Stimulated activated CD4-positive, alpha-beta T cell treated with anti-CD3 and anti-CD28 coated beads, Interleukin-15, amount 100 ng/mL, for 1 hour (primary cell): ENCODE results near the gene SH3GLB2.
"Not testable (repeated sequence)": the region's sequence is repeated elsewhere in the genome, so short reads cannot be mapped to it uniquely, and the experiment has no call there.

Experiments used
- DNase-seq, 2 donors: peaks; one replicate each; pipeline ENCODE4 v3.0.0-alpha.2; 2020; ENCODE audit warnings: low read depth in 1 of 2, low spot score in 1 of 2

SH3GLB2 gene

DNA sequence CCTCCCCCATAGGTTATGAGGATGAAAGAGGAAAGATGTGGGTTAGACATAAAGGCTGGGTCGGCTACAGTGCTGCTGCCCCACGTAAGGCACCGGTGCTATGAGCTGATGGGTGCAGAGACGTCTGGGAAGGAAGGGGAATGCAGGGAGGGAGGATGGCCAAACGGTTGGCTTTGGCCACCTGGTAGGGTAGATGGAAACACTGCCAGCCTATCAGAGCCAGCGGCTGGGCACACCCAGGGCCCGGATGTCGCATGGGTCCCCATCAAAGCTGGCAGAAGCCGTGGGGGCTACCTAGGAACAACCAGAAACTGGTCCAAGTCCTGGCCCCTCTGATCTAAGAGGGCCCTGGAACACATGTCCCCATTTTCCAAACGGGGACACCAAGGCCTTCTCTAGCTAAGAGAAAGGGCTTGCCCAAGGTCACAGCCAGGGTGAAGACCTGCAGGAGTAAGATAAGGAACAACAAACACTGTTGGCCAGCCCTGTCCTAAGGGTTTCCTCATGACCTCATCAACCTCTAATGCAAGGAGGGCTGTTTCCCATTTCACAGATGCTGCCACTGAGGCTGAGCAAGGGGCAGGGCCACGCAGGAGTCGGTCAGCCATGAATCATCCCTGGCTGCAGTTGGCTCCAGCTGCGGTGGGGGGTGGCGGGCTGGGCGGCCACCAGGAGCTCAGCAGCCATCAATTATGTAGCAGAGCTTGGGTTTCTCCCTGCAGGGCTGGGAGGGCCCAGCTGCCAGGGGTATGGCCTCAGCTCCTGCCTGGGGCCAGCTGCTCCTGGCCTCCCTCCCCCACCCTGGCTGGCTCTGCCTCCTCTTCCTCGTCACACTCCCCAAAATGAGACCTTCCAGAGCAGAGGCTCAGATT, 4.9 kb downstream of the SH3GLB2 start:
- DNase-seq: no peak

- no peak for DNase-seq
Observed at GRCh38 chr9:129022037-129022436, 6.1 kb downstream of the SH3GLB2 start.

- no peak for DNase-seq
Observed at GRCh38 chr9:129021091-129021490, 7.0 kb downstream of the SH3GLB2 start.

GRCh38 chr9:129014608-129015007, 13.5 kb downstream of the SH3GLB2 start:
- DNase-seq: no peak

DNA sequence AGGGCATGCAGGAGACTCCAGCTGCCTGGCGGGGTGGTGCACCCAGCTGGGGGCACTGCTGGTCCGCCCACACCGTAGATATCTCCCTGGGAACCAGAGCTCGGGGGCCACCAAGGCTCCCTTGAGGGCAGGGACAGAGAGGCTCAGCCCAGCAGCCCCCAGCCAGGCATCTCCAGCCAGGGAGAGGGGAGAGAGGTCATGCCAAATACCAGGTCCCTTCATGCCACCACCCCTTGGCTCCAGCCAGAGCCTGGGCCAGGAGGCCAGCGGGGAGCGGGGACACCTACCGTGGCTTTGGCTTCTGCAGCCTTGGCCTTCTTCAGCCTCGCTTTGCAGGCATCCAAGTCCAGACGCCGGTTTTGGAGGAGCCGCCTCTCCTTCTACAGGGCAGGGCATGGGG, 14.0 kb downstream of the SH3GLB2 start:
- DNase-seq: no peak

DNA sequence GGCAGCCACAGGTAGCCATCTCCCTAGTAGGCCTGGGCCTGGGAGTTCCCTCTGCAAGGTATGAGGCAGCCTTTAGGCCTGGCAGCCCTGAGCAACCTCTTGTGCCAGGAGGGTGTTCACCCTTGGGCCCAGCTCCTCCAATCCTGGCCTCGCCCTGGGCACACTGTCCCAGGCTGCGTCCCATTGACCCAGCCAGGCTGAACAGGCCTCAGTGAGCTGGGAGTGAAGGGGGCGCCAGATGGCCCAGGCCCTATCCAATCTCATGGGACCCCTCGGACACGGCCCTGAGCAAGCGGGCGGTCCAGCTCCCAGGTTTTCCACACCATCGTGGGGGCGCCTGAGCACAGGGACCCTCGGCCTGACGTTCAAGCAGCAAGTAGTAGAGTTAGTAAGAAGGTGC, 14.5 kb downstream of the SH3GLB2 start:
- DNase-seq: no peak

DNA sequence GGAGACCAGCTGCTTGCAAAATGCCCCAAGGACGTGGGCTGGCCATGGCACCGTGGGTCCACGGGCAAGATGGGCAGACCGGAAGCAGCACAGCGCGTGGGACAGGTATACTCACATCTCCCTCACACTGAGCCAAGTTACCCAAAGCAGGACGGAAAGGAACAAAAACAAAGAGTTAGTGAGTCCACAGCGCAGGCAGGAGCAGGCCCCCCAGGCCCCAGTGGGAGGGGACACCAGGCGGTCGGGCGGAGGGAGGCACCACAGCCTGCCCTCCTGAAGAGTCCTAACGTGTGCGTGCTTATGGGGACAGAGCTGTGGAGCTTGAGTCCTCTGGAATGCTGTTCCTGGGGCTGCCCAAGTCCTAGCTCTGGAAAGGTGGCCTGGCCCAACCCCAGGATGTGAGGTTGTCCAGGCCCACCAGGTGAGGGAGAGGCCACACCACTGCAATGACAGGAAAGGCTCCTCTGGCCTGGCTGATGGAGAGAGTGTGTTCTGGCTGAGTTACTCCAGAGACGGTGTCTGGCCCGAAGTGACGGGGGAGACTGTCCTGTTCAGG, 15.2 kb downstream of the SH3GLB2 start:
- no peak for DNase-seq

DNA sequence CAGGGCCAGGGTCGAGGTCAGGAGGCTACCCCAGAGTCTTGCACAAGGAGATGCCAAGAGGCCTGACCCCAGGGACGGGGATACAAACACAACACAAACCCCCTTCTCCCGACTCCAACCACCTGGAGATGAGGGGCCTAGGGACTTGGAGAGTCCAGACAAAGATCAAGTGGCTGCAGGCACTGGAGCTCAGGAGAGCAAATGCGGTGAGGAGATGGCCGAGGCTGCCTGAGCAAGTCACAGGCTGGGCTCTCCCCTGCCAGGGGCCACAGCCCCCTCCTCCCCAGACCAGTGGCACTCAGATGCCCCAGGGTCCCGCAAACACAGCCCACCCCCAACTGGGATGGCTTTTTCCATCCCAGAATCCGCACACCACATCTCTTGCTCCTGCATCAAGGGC, 15.8 kb downstream of the SH3GLB2 start:
- no peak for DNase-seq

DNA sequence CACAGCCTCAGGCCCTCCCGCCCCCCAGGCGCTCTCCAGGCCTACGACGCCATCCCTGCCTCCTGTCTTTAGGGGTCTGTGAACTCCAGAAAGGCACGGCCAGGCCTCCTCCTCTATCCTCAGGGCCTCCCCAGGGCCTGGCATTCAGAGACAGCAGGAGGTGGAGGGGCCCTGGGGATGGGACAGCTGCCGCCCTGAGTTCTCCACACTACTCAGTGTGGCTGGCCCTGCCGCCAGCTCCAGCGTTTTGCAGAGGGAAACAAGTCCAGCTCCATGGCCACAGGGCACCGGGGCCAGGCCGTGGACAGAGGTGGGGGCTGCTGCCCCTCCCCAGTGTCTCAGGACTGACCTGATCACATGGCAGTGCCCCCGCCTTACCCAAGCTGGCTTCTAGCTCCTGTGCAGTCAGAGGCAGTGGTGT, 16.4 kb downstream of the SH3GLB2 start:
- no peak for DNase-seq

DNA sequence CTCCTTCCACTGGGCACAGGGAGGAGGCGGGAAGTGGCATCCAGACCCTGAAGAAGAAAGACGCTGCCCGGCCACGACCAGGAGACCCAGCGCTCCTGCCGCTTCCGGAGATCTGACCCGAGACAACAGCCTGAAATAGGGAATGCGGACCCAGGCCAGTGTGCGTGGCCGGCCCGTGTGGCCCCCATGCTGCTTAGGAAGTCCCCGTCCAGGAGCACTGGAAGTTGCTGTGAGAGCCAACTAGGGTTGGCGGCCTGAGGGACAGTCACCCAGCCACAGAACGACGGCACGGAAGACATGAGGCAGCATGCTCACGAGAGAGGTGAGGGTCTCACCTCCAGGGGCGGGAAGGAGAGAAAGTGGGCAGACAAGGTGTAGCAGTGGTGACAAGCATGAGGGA, 17.0 kb downstream of the SH3GLB2 start:
- no peak for DNase-seq

GRCh38 chr9:129010267-129010975, 17.7 kb downstream of the SH3GLB2 start:
- DNase-seq: no peak

DNA sequence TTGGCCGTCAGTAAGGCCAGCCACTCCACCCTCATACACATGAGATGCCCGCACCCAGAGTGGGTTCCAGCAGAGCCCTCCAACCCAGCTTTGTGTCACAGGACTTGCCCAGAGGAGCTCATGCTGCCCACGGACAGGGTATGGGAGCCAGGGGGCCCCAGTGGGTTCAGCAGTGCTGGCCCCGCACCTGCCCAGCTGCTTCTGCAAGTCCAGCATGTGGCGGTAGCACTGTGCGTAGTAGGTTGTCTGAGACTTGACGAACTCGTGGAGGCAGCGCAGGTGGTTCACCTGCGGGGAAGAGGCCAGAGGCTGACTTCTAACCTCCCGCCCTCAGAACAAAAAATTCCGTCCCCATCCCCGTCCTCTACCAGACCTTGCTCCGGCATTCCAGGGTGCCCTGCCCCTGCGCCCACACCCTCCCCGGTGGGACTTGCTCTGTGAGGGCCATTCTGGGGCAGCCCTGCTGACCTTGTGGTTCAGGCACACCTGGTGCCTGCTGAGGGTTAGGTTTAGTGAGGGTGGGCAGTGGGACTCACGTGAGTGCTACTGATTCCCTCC, 18.5 kb downstream of the SH3GLB2 start:
- no peak for DNase-seq

GRCh38 chr9:129008986-129009583, 19.0 kb downstream of the SH3GLB2 start:
- DNase-seq: no peak

- DNase-seq: no peak
Observed at GRCh38 chr9:129008469-129008965, 19.6 kb downstream of the SH3GLB2 start.

GRCh38 chr9:129007766-129008468, 20.2 kb downstream of the SH3GLB2 start:
- DNase-seq: no peak

DNA sequence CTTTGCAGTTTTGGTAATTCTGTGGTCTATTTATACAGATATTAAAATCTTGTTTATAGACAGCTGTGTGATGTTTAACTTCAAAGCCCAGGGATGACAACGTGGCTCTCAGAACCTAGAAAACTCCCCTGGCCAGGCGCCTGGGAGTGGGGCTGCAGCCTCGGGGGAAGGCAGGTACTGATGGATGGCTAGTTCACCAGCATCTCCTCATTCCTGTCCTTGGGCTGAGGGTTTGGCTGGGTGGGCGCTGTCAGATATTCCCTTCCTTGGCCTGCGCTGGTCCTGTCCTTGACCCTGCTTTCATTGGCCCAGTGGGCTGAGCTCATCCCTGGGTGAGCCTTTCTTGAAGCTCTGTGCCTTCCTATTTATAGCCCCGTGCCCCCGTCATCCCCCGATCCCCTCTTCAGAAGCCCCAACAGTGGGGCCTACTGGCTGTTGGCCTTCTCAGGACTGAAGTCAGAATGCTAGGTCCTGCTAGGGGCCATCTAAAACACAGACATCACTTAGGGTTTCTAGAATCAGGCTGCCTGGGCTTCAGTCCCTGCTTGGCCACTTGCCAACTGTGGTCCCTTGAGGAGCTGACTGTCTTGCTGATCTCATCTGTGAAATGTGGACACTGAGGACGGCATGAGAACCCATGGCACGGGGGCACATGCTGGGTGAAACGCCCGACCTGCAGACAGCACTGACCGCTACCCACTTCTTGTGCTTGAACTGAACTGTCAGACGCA, 20.9 kb downstream of the SH3GLB2 start:
- DNase-seq: no peak

GRCh38 chr9:129006328-129007034, 21.6 kb downstream of the SH3GLB2 start:
- peak in 1 of 2 donors; percentile 19 for DNase-seq

- no peak for DNase-seq
Observed at GRCh38 chr9:129005336-129005997, 22.7 kb downstream of the SH3GLB2 start.

DNA sequence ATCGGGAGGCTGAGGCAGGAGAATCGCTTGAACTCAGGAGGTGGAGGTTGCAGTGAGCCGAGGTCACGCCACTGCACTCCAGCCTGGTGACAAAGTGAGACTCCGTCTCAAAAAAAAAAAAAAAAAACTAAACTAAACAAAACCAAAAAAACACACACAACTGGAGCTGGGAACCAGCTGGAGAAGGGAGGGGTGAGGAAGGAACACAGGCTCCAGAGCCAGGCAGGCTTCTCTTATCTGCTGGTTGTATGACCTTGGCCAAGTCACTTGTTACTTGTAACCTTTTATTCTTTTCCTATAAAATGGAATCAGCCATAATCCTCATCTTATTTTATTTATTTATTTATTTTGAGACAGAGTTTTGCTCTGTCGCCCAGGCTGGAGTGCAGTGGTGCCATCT, 24.0 kb downstream of the SH3GLB2 start:
- not testable (repeated sequence) for DNase-seq
